ENCODE results near the gene RNF135.
"Not testable (repeated sequence)": the region's sequence is repeated elsewhere in the genome, so short reads cannot be mapped to it uniquely, and the experiment has no call there.

Gene RNF135

GRCh38 chr17:30970831-30971567, at the start of gene RNF135:
TSS of gene RNF135 (plus strand) at chr17:30971039. CDS start at chr17:30971074, 35 bp downstream.
- DNase-seq: peak; percentile 69

GRCh38 chr17:30921544-30922196, 49.2 kb upstream of the RNF135 start, which contains the start of gene ADAP2:
TSS of gene ADAP2 (plus strand) at chr17:30921945. CDS start at chr17:30922015, 70 bp downstream.
- no peak for DNase-seq

GRCh38 chr17:30922235-30923030, 48.4 kb upstream of the RNF135 start:
- no peak for DNase-seq

DNA sequence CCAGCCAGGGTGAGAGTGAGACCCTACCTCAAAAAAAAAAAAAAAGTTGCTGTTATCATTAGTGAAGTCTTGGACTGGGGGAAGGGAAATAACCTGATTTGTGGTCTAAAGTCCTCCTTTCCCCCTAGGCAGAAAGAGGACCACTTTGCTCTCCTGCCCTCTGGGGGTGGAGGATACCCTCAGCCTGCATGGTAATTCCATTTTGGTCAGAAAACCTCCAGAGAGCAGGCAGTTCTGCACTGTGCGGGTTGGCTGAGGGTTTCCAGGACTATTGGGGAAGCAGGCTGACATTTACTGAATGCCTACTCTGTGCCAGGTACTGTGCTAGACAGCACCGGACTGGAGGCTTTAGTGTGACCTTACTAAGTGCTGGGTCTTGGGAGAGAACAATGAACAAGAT, 46.5 kb upstream of the RNF135 start:
- DNase-seq: no peak

GRCh38 chr17:30926516-30926915, 44.3 kb upstream of the RNF135 start:
- DNase-seq: no peak

DNA sequence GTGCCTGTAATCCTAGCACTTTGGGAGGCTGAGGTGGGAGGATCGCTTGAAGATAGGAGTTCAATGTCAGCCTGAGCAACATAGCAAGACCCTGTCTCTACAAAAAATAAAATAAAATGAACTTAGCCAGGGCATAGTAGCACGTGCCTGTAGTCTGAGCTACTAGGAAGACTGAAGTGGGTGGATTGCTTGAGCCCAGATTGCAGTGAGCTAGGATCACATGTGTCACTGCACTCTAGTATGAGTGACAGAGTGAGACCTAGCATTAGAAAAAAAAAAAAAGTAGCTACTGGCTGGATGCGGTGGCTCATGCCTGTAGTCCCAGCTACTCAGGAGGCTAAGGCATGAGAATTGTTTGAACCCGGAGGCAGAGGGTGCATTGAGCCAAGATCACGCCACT, 43.1 kb upstream of the RNF135 start:
- no peak for DNase-seq

DNA sequence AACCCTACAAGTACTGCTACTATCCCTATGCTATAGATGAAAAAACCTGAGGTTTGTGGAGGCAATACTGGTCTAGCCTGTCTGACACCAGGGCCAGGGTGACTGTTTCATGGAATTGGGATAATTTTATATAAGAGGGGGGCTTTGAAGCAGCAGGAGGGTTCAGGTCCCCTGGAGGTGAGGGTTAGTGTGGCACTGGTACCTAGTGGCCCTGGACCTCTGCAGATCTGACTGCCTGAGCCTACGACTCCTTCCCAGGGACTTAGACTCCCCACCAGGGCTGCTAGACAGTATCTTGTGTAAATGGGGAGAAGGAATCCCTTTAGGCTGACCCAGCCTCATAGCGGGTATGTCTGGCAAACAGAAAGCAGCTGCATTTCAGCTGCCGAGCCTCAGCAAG, 42.3 kb upstream of the RNF135 start:
- no peak for DNase-seq

DNA sequence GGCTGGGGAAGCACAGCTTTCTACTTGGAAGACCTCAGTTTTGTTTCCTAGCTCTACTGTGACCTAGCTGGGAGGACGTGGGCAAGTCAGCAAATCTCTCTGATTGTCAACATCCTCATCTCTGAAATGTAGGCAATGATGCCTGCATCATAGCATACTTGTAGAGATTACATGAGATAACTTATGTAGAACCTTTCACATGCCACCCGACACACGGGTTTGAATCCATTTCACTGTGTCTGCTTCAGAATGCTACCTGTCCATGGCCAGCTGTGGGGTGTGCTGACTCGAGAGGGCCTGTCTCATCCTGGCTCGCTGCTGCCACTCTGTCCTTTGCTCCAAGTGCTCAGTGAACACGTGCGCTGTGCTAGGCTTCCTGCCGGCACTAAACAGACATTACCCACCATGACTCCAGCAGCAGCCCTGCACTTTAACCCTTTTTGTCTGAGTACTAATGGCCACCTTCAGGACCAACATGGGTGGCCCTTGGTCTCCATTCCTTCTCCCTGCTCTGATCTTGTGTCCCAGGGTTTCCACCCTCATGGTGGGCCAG, 41.7 kb upstream of the RNF135 start:
- no peak for DNase-seq

DNA sequence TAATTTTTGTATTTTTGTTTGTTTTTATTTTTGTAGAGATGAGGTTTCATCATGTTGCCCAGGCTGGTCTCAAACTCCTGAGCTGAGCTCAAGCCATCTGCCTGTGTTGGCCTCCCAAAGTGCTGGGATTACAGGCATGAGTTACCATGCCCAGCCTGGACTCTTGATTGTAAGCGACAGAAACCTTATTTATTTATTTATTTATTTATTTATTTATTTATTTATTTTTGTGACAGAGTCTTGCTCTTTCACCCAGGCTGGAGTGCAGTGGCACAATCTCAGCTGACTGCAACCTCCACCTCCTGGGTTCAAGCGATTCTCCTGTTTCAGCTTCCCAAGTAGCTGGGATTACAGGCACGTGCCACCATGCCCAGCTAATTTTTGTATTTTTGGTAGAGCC, 41.0 kb upstream of the RNF135 start:
- DNase-seq: not testable (repeated sequence)

GRCh38 chr17:30930495-30930894, 40.3 kb upstream of the RNF135 start:
- no peak for DNase-seq

DNA sequence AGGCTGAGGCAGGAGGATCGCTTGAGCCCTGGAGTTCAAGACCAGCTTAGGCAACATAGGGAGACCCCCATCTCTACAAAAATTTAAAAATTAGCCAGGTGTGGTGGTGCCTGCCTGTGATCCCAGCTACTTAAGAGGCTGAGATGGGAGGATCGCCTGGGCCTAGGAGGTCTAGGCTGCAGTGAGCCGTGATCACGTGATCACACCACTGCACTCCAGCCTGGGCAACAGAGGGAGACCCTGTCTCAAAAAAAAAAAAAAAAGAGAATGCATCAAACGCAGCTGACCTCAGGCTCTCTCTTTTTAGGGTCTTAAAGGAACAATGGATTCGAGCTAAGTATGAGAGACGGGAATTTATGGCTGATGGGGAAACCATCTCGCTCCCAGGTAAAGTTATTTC, 39.3 kb upstream of the RNF135 start:
- not testable (repeated sequence) for DNase-seq

DNA sequence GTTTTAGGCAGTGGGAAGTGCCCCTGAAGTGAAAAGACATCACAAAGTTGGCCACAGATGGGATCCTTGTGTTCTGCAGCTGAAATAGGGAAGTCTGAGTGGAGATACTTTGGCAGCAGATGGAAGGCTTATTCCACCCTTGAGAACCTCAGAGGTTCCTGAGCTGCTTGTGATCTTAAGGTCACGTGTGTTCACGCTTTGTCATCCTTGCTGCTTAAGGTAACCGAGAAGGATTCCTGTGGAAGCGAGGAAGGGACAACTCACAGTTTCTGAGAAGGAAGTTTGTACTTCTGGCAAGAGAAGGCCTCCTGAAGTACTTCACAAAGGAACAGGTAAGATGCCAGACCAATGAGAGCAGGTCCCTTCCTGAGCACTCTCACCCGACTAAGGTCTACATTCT, 36.9 kb upstream of the RNF135 start:
- DNase-seq: no peak

DNA sequence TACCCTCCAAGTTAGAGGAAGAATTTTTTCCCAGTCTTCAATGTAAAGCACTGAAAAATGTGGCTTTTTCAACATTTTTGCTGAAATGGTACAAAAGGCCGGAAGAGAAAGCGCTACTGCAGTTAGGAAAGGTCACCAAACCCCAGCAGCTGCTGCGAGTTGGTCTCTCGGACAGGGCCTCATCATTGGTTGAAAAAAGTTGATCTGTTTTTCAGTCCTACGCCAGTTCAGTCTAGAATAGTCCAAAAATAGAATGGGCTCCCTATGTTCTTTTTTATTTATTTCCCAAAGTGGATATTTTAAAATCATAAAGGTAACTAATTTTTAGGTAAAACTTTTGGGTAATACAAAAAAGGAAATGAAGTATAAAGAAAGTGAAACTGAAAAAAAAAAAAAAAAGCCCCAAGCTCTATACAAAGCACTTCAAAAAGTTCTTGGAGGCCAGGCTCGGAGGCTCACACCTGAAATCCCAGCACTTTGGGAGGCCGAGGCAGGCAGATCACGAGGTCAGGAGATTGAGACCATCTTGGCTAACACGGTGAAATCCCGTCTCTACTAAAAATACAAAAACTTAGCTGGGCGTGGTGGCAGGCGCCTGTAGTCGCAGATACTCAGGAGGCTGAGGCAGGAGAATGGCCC, 31.7 kb upstream of the RNF135 start:
- DNase-seq: no peak

- no peak for DNase-seq
Measured at GRCh38 chr17:30942308-30943079, 28.3 kb upstream of the RNF135 start.

GRCh38 chr17:30947796-30948195, 23.0 kb upstream of the RNF135 start:
- DNase-seq: no peak

DNA sequence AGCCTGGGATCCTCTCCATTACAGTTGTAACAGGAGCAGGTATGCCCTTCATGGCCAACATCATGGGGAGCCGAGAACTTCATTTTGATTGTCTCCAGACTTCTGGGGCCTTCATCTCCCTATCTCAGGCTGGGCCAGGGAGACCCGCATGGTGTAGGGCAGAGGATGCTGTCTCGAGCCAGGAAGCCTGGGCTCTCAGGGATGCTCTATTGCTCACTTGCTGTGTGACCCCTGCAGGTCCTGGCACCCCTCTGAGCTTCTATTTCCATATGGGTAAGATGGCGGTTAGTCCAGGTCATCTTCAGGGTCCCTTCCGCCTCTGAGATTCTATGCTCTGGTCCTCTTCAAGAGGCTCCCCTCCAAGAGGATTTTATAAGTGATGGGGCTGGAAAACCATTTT, 20.6 kb upstream of the RNF135 start:
- DNase-seq: no peak

DNA sequence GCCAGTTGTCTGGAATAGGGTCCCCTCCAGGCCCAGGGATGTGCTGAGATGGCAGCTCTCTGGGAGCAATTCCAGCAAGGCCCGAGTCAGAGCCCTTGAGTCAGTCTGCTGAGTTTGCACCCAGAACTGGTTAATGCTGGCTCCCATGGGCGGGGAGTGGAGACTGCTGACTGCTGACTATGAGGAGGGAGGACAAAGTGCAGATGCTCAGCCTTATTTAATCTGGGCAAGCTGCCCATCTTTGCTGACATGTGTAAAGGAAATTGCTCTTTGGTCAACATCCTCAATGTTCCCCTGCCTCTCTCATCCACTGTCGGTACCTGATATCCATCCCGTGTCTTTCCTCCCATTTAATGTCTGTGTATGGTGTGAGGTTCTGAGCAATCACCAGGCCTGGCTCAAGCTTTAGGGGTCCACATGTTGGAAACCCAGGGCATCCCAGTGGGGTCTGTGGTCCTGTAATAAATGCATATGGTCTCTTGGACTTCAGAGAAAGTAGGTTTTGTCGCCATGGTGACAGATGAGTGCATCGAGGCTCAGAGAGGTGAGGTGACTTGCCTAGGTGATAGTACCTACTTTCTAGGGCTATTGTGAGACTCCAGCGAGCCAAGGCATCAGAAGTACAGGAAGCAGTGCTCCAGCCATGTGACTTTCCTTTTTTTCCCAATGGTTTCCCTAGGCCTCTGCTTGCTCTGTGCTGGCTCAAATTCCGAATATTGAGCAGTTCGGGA, 20.0 kb upstream of the RNF135 start:
- DNase-seq: no peak

DNA sequence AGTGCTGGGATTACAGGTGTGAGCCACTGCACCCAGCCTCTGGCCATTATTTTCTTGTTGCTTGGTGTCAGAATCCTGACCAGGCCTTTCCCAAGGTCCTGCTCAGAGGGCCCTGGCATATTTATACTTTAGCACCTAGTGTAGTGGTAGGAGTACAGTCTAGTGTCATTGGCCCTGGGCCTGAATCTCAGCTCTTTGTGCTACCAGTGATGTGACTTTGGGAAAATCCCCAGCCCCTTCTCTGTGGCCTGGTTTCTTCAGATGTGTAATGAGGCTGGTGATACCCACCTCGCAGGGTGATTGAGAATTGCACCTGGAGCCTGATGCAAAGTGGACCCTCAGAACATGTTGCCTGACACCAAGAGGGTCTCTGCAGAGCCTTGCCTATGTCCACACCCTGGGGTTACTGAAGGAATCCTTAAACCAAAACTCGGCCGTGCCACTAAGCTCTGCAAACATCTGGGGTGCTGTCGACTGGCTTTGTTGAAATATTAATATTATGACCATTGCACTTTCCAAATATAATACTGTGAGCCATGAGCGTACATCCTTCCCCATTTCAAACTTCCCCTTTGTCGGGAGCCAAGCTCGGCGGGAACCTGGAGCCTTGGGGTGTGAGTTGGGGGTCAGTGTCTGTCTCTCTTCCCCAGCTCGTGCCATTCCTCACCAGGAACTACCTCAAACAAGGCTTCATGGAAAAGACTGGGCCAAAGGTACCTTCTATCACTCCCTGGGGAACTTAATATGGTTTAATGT, 18.0 kb upstream of the RNF135 start:
- DNase-seq: no peak

- no peak for DNase-seq
Measured at GRCh38 chr17:30954046-30954830, 16.6 kb upstream of the RNF135 start.

Measured in CD4-positive, alpha-beta T cell treated with Interleukin-17A for 4 hours (primary cell).